GM23338 (cell line): Measurements from ENCODE around the gene ANKS1B. TPM values are rescaled to one million over a fixed set of nuclear protein-coding genes. Genes with fewer than 3 reads are reported as not detected.

Source experiments
- ATAC-seq: fragments of 200-7000 bp; cut with Tn5 transposase; 3 replicates; pipeline ENCODE4 v1.9.1; 2020
- DNase-seq: peaks from one replicate; pipeline ENCODE4 v3.0.0-alpha.2; 2015; ENCODE audit warnings: low spot score
- H2AFZ ChIP-seq: fragments of 200-600 bp; sonication (generic); 2 replicates; pipeline ENCODE4 v1.8.0; 2016; ENCODE audit warnings: antibody characterized with exemption, mild to moderate bottlenecking, moderate library complexity
- H3F3A ChIP-seq: fragments of 200-600 bp; sonication (generic); replicated peaks from 2 replicates; pipeline ENCODE4 v1.8.0; 2017; ENCODE audit warnings: antibody characterized with exemption, mixed run types, low read depth
- H3K27ac ChIP-seq: fragments of 200-600 bp; sonication (generic); 2 replicates; pipeline ENCODE4 v1.6.1; 2016; ENCODE audit warnings: low read depth
- H3K27me3 ChIP-seq: fragments of 200-600 bp; sonication (generic); 2 replicates; pipeline ENCODE4 v1.8.0; 2016; ENCODE audit warnings: mild to moderate bottlenecking, mixed run types, moderate library complexity; ENCODE audit not compliant: insufficient read depth
- H3K36me3 ChIP-seq: fragments of 200-600 bp; sonication (generic); 2 replicates; pipeline ENCODE4 v1.8.0; 2016; ENCODE audit warnings: mild to moderate bottlenecking; ENCODE audit not compliant: insufficient read depth
- H3K4me1 ChIP-seq: fragments of 200-600 bp; sonication (generic); 2 replicates; pipeline ENCODE4 v1.8.0; 2016; ENCODE audit warnings: mild to moderate bottlenecking, moderate library complexity; ENCODE audit not compliant: insufficient read depth
- H3K4me2 ChIP-seq: fragments of 200-600 bp; sonication (generic); 2 replicates; pipeline ENCODE4 v1.7.1; 2017; ENCODE audit warnings: mixed run types
- H3K4me3 ChIP-seq: fragments of 200-600 bp; sonication (generic); 2 replicates; pipeline ENCODE4 v1.6.1; 2016; ENCODE audit warnings: mixed run types
- H3K79me2 ChIP-seq: fragments of 200-600 bp; sonication (generic); replicated peaks from 2 replicates; pipeline ENCODE4 v1.8.0; 2017; ENCODE audit warnings: mild to moderate bottlenecking; ENCODE audit not compliant: insufficient read depth
- H3K9me2 ChIP-seq: fragments of 200-600 bp; sonication (generic); 2 replicates; pipeline ENCODE4 v1.8.0; 2017; ENCODE audit not compliant: insufficient read depth
- H4K20me1 ChIP-seq: fragments of 200-600 bp; sonication (generic); replicated peaks from 2 replicates; pipeline ENCODE4 v1.8.0; 2017; ENCODE audit warnings: mild to moderate bottlenecking; ENCODE audit not compliant: insufficient read depth
- H3K27ac Mint-ChIP-seq: 2 replicates; pipeline ENCODE4 v1.8.0; 2020; ENCODE audit warnings: inconsistent platforms, mild to moderate bottlenecking, moderate library complexity, mixed read lengths
- H3K27me3 Mint-ChIP-seq: 3 replicates; pipeline ENCODE4 v1.8.0; 2022; ENCODE audit warnings: low read depth, mild to moderate bottlenecking, moderate library complexity, mixed read lengths, inconsistent platforms; ENCODE audit not compliant: insufficient read depth, poor library complexity
- H3K36me3 Mint-ChIP-seq: 3 replicates; pipeline ENCODE4 v1.8.0; 2021; ENCODE audit warnings: low read depth, mild to moderate bottlenecking, inconsistent platforms, moderate library complexity, mixed read lengths
- H3K4me1 Mint-ChIP-seq: 3 replicates; pipeline ENCODE4 v1.8.0; 2020; ENCODE audit warnings: mild to moderate bottlenecking, inconsistent platforms, mixed read lengths
- H3K4me3 Mint-ChIP-seq: 3 replicates; pipeline ENCODE4 v1.8.0; 2021; ENCODE audit warnings: moderate library complexity, mild to moderate bottlenecking, inconsistent platforms, mixed read lengths
- H3K9me3 Mint-ChIP-seq: 3 replicates; pipeline ENCODE4 v1.8.0; 2020; ENCODE audit warnings: moderate library complexity, mild to moderate bottlenecking, inconsistent platforms, mixed read lengths
- CREB1 ChIP-seq: fragments of 250-450 bp; sonication (Bioruptor Pico); IDR thresholded peaks from 2 replicates; pipeline ENCODE4 v1.5.0; 2020; ENCODE audit warnings: low read depth, mild to moderate bottlenecking, moderate library complexity
- CTCF ChIP-seq, 2 experiments: fragments of 200-600 bp in 1 of 2; sonication (generic) in 1 of 2; conservative IDR thresholded peaks; 2 replicates each; pipeline versions ENCODE4 v1.5.1 to v1.6.1; 2016 to 2017; ENCODE audit warnings: antibody characterized with exemption in 2 of 2, low read depth in 2 of 2, mild to moderate bottlenecking in 2 of 2, moderate library complexity in 1 of 2
- ETS1 ChIP-seq: IDR thresholded peaks from 2 replicates; pipeline ENCODE4 v1.6.1; 2016; ENCODE audit warnings: antibody characterized with exemption
- EZH2 ChIP-seq: fragments of 200-600 bp; sonication (generic); IDR thresholded peaks from one replicate; pipeline ENCODE4 v1.8.0; 2017; ENCODE audit warnings: antibody characterized with exemption, mild to moderate bottlenecking, low read depth; ENCODE audit not compliant: unreplicated experiment
- EZH2phosphoT487 ChIP-seq: fragments of 200-600 bp; sonication (generic); IDR thresholded peaks from one replicate; pipeline ENCODE4 v1.8.1; 2018; ENCODE audit warnings: antibody characterized with exemption; ENCODE audit not compliant: unreplicated experiment
- JUNB ChIP-seq: IDR thresholded peaks from one replicate; pipeline ENCODE4 v1.6.1; 2016; ENCODE audit warnings: antibody characterized with exemption; ENCODE audit not compliant: unreplicated experiment
- POLR2AphosphoS5 ChIP-seq: IDR thresholded peaks from 2 replicates; pipeline ENCODE4 v1.6.1; 2016; ENCODE audit warnings: antibody characterized with exemption, low read depth
- ZNF114 ChIP-seq: fragments of 250-450 bp; sonication (Bioruptor Pico); IDR thresholded peaks from 2 replicates; pipeline ENCODE4 v1.5.0; 2020; ENCODE audit warnings: mild to moderate bottlenecking, moderate library complexity
- ZNF462 ChIP-seq: fragments of 250-450 bp; sonication (Bioruptor Pico); IDR thresholded peaks from 2 replicates; pipeline ENCODE4 v1.5.0; 2020; ENCODE audit warnings: mild to moderate bottlenecking, moderate library complexity
- polyA plus RNA-seq: library from polyadenylated mRNA; unstranded; fragments of >200 nt; fragmentation: Nextera tagmentation; extraction: Ambion mirVana; gene quantifications from 2 replicates; pipeline ENCODE4 v1.2.1, GENCODE V29; 2016
- total RNA-seq: library from RNA; depleted of rRNA; stranded (reverse); fragments of >200 nt; shearing (Covaris generic); gene quantifications from 2 replicates; pipeline ENCODE4 v1.2.3, GENCODE V29; 2014

ANKS1B gene
- total and polyA plus RNA-seq, 2 experiments from 2014 or later = 4.3 to 5.8 TPM

- no peak for TF ChIP-seq EZH2phosphoT487
Measured at GRCh38 chr12:99996095-99996494, 11.4 kb upstream of the ANKS1B start (continued).

GRCh38 chr12:99985631-99986030 is 895 bp upstream of the ANKS1B start:
- Mint-ChIP-seq H3K27ac (no peak overlapping the region), H3K9me3 (no peaks in the 10 kb centered on the region; the same call in 2 of the 3 replicates), H3K4me1 (peaks cover 17% of the 10 kb centered on the region), H3K36me3 (no peaks in the 10 kb centered on the region), H3K27me3 (peaks cover 15% of the 10 kb centered on the region), H3K4me3 (peak overlapping the region; percentile 86)
- Histone ChIP-seq H3K4me1 (peaks cover 13% of the 10 kb centered on the region), H3K4me3 (peak overlapping the region; percentile 83), H4K20me1 (no peaks in the 10 kb centered on the region), H3K9me2 (no peaks in the 10 kb centered on the region), H3K36me3 (no peaks in the 10 kb centered on the region), H3K4me2 (peak overlapping the region; percentile 97), H3K27me3 (peaks cover 27% of the 10 kb centered on the region), H3K27ac (no peak overlapping the region), H3F3A (no peaks in the 10 kb centered on the region; the same call in 1 of the 2 replicates), H3K79me2 (no peaks in the 10 kb centered on the region), H2AFZ (peak overlapping the region; percentile 100)
- ATAC-seq (no peak), DNase-seq (no peak)
- TF ChIP-seq CTCF (conservative IDR thresholded peaks at IDR 0.05; ENCODE audit: low read depth in 2 of 2) = no peak
- TF ChIP-seq CREB1 (CRISPR knock-in tag) = no peak
- no peak for TF ChIP-seq ZNF114 (CRISPR knock-in tag)
- TF ChIP-seq JUNB = no peak
- no peak for TF ChIP-seq POLR2AphosphoS5
- no peak for TF ChIP-seq ZNF462 (CRISPR knock-in tag)
- no peak for TF ChIP-seq EZH2
- no peak for TF ChIP-seq ETS1
